ENCODE data around the gene MACIR.

DNA sequence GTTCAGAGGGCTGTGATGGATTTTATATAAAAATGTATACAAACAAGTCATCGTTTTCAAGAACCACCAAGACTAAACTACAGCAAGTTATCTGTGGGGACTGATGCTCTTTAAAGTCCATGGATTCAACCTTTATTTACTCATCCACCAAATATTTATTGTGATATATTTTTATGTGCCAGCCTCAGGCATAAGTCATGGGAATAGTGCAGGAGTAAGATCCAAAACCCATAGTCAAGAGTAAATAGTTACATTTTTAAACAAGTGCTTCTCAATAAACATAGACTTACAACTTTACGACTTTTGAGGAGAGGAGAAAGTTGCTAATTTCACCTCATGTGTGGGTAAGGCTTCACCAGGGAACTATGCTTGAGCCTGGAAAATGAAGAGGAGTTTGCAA, 24.6 kb downstream of the MACIR start:
- TF ChIP-seq EP300 (IDR thresholded peaks at IDR 0.05) (no peak), POLR2A (IDR thresholded peaks at IDR 0.05) (no peak), POLR2AphosphoS5 (IDR thresholded peaks at IDR 0.05) (no peak)
- TF ChIP-seq, protein P1, sequence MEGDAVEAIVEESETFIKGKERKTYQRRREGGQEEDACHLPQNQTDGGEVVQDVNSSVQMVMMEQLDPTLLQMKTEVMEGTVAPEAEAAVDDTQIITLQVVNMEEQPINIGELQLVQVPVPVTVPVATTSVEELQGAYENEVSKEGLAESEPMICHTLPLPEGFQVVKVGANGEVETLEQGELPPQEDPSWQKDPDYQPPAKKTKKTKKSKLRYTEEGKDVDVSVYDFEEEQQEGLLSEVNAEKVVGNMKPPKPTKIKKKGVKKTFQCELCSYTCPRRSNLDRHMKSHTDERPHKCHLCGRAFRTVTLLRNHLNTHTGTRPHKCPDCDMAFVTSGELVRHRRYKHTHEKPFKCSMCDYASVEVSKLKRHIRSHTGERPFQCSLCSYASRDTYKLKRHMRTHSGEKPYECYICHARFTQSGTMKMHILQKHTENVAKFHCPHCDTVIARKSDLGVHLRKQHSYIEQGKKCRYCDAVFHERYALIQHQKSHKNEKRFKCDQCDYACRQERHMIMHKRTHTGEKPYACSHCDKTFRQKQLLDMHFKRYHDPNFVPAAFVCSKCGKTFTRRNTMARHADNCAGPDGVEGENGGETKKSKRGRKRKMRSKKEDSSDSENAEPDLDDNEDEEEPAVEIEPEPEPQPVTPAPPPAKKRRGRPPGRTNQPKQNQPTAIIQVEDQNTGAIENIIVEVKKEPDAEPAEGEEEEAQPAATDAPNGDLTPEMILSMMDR (IDR thresholded peaks at IDR 0.05), result no peak
